ENCODE results near the gene PLEKHB2. TPM values are rescaled to one million over a fixed set of nuclear protein-coding genes. Genes with fewer than 3 reads are reported as not detected.

The PLEKHB2 gene
- total RNA-seq, 1 experiment from 2014 or later, result 65.6 TPM

DNA sequence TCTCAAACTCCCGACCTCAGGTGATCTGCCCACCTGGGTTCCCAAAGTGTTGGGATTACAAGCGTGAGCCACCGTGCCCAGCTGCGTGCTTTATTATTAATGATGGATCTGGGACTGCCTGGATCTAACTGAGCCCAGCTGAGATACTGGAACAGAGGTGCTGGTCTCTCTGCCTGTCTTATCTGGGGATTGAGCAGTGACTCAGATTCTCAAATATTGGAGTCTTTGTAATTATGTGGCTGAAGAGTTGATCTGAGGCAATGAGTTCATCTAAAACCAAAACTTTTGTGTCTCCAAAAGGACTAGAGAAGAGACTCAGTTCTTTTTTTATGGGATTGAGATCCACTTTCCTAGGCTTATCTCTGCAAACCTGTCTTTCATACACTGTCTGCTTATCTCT lies 16.3 kb downstream of the PLEKHB2 start (continued):
- TF ChIP-seq ZNF532 (CRISPR knock-in tag; IDR thresholded peaks at IDR 0.05; ENCODE audit: borderline replicate concordance) (no peak), CREB1 (CRISPR knock-in tag; IDR thresholded peaks at IDR 0.05) (no peak), SP1 (CRISPR knock-in tag; conservative IDR thresholded peaks at IDR 0.05) (no peak), NR2C2 (CRISPR knock-in tag; IDR thresholded peaks at IDR 0.05) (no peak), ETV6 (CRISPR knock-in tag; IDR thresholded peaks at IDR 0.05) (no peak), E2F5 (CRISPR knock-in tag; IDR thresholded peaks at IDR 0.05) (no peak)
- TF ChIP-seq, protein P1, sequence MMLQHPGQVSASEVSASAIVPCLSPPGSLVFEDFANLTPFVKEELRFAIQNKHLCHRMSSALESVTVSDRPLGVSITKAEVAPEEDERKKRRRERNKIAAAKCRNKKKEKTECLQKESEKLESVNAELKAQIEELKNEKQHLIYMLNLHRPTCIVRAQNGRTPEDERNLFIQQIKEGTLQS (CRISPR knock-in tag; conservative IDR thresholded peaks at IDR 0.05), result no peak

- ATAC-seq (no peak), DNase-seq (ENCODE audit: low spot score) (no peak)
- TF ChIP-seq SP1 (CRISPR knock-in tag; conservative IDR thresholded peaks at IDR 0.05) (no peak), GABPB1 (CRISPR knock-in tag; IDR thresholded peaks at IDR 0.05) (no peak), IRF2 (CRISPR knock-in tag; IDR thresholded peaks at IDR 0.05; ENCODE audit: borderline replicate concordance, low read depth) (no peak), E2F1 (CRISPR knock-in tag; IDR thresholded peaks at IDR 0.05) (no peak), MAX (CRISPR knock-in tag; IDR thresholded peaks at IDR 0.05) (no peak), ZNF138 (CRISPR knock-in tag; conservative IDR thresholded peaks at IDR 0.05) (no peak), ETV6 (CRISPR knock-in tag; IDR thresholded peaks at IDR 0.05) (no peak), TEAD1 (CRISPR knock-in tag; IDR thresholded peaks at IDR 0.05) (no peak), RELA (CRISPR knock-in tag; IDR thresholded peaks at IDR 0.05; ENCODE audit: borderline replicate concordance) (no peak), JAZF1 (CRISPR knock-in tag; IDR thresholded peaks at IDR 0.05) (no peak), CREB1 (CRISPR knock-in tag; IDR thresholded peaks at IDR 0.05) (no peak)
- TF ChIP-seq, protein P2, sequence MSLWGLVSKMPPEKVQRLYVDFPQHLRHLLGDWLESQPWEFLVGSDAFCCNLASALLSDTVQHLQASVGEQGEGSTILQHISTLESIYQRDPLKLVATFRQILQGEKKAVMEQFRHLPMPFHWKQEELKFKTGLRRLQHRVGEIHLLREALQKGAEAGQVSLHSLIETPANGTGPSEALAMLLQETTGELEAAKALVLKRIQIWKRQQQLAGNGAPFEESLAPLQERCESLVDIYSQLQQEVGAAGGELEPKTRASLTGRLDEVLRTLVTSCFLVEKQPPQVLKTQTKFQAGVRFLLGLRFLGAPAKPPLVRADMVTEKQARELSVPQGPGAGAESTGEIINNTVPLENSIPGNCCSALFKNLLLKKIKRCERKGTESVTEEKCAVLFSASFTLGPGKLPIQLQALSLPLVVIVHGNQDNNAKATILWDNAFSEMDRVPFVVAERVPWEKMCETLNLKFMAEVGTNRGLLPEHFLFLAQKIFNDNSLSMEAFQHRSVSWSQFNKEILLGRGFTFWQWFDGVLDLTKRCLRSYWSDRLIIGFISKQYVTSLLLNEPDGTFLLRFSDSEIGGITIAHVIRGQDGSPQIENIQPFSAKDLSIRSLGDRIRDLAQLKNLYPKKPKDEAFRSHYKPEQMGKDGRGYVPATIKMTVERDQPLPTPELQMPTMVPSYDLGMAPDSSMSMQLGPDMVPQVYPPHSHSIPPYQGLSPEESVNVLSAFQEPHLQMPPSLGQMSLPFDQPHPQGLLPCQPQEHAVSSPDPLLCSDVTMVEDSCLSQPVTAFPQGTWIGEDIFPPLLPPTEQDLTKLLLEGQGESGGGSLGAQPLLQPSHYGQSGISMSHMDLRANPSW (CRISPR knock-in tag; conservative IDR thresholded peaks at IDR 0.05; ENCODE audit: low read depth), result no peak
- TF ChIP-seq, protein P3, sequence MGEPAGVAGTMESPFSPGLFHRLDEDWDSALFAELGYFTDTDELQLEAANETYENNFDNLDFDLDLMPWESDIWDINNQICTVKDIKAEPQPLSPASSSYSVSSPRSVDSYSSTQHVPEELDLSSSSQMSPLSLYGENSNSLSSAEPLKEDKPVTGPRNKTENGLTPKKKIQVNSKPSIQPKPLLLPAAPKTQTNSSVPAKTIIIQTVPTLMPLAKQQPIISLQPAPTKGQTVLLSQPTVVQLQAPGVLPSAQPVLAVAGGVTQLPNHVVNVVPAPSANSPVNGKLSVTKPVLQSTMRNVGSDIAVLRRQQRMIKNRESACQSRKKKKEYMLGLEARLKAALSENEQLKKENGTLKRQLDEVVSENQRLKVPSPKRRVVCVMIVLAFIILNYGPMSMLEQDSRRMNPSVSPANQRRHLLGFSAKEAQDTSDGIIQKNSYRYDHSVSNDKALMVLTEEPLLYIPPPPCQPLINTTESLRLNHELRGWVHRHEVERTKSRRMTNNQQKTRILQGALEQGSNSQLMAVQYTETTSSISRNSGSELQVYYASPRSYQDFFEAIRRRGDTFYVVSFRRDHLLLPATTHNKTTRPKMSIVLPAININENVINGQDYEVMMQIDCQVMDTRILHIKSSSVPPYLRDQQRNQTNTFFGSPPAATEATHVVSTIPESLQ (CRISPR knock-in tag; IDR thresholded peaks at IDR 0.05), result no peak
- TF ChIP-seq, protein P1 (CRISPR knock-in tag; conservative IDR thresholded peaks at IDR 0.05), result no peak
- TF ChIP-seq, protein P4, sequence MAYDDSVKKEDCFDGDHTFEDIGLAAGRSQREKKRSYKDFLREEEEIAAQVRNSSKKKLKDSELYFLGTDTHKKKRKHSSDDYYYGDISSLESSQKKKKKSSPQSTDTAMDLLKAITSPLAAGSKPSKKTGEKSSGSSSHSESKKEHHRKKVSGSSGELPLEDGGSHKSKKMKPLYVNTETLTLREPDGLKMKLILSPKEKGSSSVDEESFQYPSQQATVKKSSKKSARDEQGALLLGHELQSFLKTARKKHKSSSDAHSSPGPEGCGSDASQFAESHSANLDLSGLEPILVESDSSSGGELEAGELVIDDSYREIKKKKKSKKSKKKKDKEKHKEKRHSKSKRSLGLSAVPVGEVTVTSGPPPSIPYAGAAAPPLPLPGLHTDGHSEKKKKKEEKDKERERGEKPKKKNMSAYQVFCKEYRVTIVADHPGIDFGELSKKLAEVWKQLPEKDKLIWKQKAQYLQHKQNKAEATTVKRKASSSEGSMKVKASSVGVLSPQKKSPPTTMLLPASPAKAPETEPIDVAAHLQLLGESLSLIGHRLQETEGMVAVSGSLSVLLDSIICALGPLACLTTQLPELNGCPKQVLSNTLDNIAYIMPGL (CRISPR knock-in tag; IDR thresholded peaks at IDR 0.05), result no peak
- ChIA-PET CTCF (no interaction called here), POLR2A (no interaction called here)
- no peak overlapping the region for H3K4me3 Mint-ChIP-seq
- peaks cover 43% of the 10 kb centered on the region for H3K36me3 Mint-ChIP-seq
- no peaks in the 10 kb centered on the region for H3K27me3 Mint-ChIP-seq (ENCODE audit: low read depth)
- H3K4me1 Mint-ChIP-seq, result peaks cover 3% of the 10 kb centered on the region
- H3K27ac Mint-ChIP-seq, result no peak overlapping the region
- H3K9me3 Mint-ChIP-seq, result no peaks in the 10 kb centered on the region
These were observed 17.4 kb downstream of the PLEKHB2 start for GRCh38 chr2:131122496-131122895.
